Measurements from ENCODE around the gene SMARCD1.

The SMARCD1 gene

GRCh38 chr12:50053583-50053982 is 31.6 kb upstream of the SMARCD1 start:
- H4K20me1 ChIP-seq (ENCODE audit: insufficient read depth) = no peaks in the 10 kb centered on the region
- no peak overlapping the region for H3K4me2 ChIP-seq
- H3K79me2 ChIP-seq (ENCODE audit: insufficient read depth, low read depth) = no peaks in the 10 kb centered on the region
- H3K27me3 ChIP-seq (ENCODE audit: insufficient read depth, low read depth) = peaks cover 20% of the 10 kb centered on the region
- H3K27ac ChIP-seq = no peak overlapping the region
- H3K4me3 ChIP-seq (IDR thresholded peaks at IDR 0.05; ENCODE audit: insufficient read depth, low read depth, low read length) = no peak overlapping the region
- no peaks in the 10 kb centered on the region for H3K36me3 ChIP-seq (ENCODE audit: insufficient read depth)
- no peak overlapping the region for H2AFZ ChIP-seq (ENCODE audit: low read depth)
- H3K9ac ChIP-seq = no peak overlapping the region
- no peak for TF ChIP-seq CTCF (conservative IDR thresholded peaks at IDR 0.05; ENCODE audit: low read depth, low read length)
- peaks cover 21% of the 10 kb centered on the region for H3K4me1 ChIP-seq (ENCODE audit: low read depth, poor library complexity, severe bottlenecking)

GRCh38 chr12:50055831-50056638 is 29.1 kb upstream of the SMARCD1 start:
- Histone ChIP-seq H3K27ac (no peak overlapping the region), H3K4me3 (IDR thresholded peaks at IDR 0.05; ENCODE audit: insufficient read depth, low read depth, low read length) (no peak overlapping the region), H3K27me3 (ENCODE audit: insufficient read depth, low read depth) (peaks cover 20% of the 10 kb centered on the region), H4K20me1 (ENCODE audit: insufficient read depth) (no peaks in the 10 kb centered on the region), H3K9ac (peak overlapping the region; percentile 12; the same call in 1 of the 2 replicates), H3K4me1 (ENCODE audit: low read depth, poor library complexity, severe bottlenecking) (peaks cover 21% of the 10 kb centered on the region), H2AFZ (ENCODE audit: low read depth) (peak overlapping the region; percentile 77), H3K36me3 (ENCODE audit: insufficient read depth) (no peaks in the 10 kb centered on the region), H3K4me2 (peak overlapping the region; percentile 94), H3K79me2 (ENCODE audit: insufficient read depth, low read depth) (no peaks in the 10 kb centered on the region)
- TF ChIP-seq CTCF (conservative IDR thresholded peaks at IDR 0.05; ENCODE audit: low read depth, low read length) = peak; percentile 98

DNA sequence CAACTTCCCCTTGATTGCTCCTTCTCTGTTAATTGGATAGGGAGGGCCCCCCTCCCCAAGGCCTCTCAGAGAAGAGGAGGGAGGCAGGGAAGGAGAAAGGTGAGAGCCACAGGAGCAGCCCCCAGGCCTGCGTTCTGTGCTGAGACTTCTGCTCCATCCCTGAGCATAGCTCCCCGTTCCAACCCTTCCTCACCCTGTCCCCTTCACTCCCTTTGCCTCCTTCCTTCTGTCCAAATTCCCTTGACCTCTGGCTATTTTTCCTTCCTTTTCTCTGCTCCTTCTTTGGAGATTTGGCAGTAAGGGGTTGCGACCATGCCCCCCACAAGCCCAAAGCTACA is 28.5 kb upstream of the SMARCD1 start:
- H3K36me3 ChIP-seq (ENCODE audit: insufficient read depth) = no peaks in the 10 kb centered on the region
- H3K27ac ChIP-seq = no peak overlapping the region
- peaks cover 21% of the 10 kb centered on the region for H3K4me1 ChIP-seq (ENCODE audit: low read depth, poor library complexity, severe bottlenecking)
- TF ChIP-seq CTCF (conservative IDR thresholded peaks at IDR 0.05; ENCODE audit: low read depth, low read length) = no peak
- peak overlapping the region; percentile 94 for H3K4me2 ChIP-seq
- peaks cover 19% of the 10 kb centered on the region for H3K27me3 ChIP-seq (ENCODE audit: insufficient read depth, low read depth)
- H2AFZ ChIP-seq (ENCODE audit: low read depth) = peak overlapping the region; percentile 88
- no peaks in the 10 kb centered on the region for H4K20me1 ChIP-seq (ENCODE audit: insufficient read depth)
- H3K79me2 ChIP-seq (ENCODE audit: insufficient read depth, low read depth) = no peaks in the 10 kb centered on the region
- H3K4me3 ChIP-seq (IDR thresholded peaks at IDR 0.05; ENCODE audit: insufficient read depth, low read depth, low read length) = no peak overlapping the region
- peak overlapping the region; percentile 22; the same call in 1 of the 2 replicates for H3K9ac ChIP-seq

- Histone ChIP-seq H3K27me3 (ENCODE audit: insufficient read depth, low read depth) (peaks cover 15% of the 10 kb centered on the region), H3K9ac (peak within 1 kb of the TSS; percentile 22; the same call in 1 of the 2 replicates)
Observed at GRCh38 chr12:50057000-50057841, 27.9 kb upstream of the SMARCD1 start, which contains the start of gene ASIC1. Gene ASIC1 (plus strand): TSS chr12:50057596. CDS start chr12:50058767, 1,171 bp downstream.

More at GRCh38 chr12:50057000-50057841, 27.9 kb upstream of the SMARCD1 start, which contains the start of gene ASIC1:
- no peaks in the 10 kb centered on the region for H4K20me1 ChIP-seq (ENCODE audit: insufficient read depth)
- no peaks in the 10 kb centered on the region for H3K36me3 ChIP-seq (ENCODE audit: insufficient read depth)
- no peaks in the 10 kb centered on the region for H3K79me2 ChIP-seq (ENCODE audit: insufficient read depth, low read depth)
- no peak within 1 kb of the TSS for H3K27ac ChIP-seq
- TF ChIP-seq CTCF (conservative IDR thresholded peaks at IDR 0.05; ENCODE audit: low read depth, low read length) = no peak
- peak within 1 kb of the TSS; percentile 94 for H3K4me2 ChIP-seq
- H3K4me3 ChIP-seq (IDR thresholded peaks at IDR 0.05; ENCODE audit: insufficient read depth, low read depth, low read length) = no peak within 1 kb of the TSS
- H3K4me1 ChIP-seq (ENCODE audit: low read depth, poor library complexity, severe bottlenecking) = peaks cover 21% of the 10 kb centered on the region
- H2AFZ ChIP-seq (ENCODE audit: low read depth) = peak within 1 kb of the TSS; percentile 88
